HEK293 (cell line): ENCODE measurements around the gene ADAMTSL5.

ENCODE experiments used
- BCL6B ChIP-seq: fragments of 450-650 bp; formaldehyde crosslinking; IDR thresholded peaks from 2 replicates; pipeline ENCODE4 v1.5.1; 2017; ENCODE audit warnings: missing biosample characterization, missing genetic modification characterization
- GLIS2 ChIP-seq: fragments of 450-650 bp; formaldehyde crosslinking; IDR thresholded peaks from 2 replicates; pipeline ENCODE4 v1.5.1; 2016; ENCODE audit warnings: missing biosample characterization, missing genetic modification characterization
- IKZF3 ChIP-seq: fragments of 450-650 bp; IDR thresholded peaks from 2 replicates; pipeline ENCODE4 v1.5.0; 2018; ENCODE audit warnings: missing biosample characterization, mild to moderate bottlenecking, missing genetic modification characterization, moderate library complexity
- PRDM6 ChIP-seq: fragments of 450-650 bp; formaldehyde crosslinking; IDR thresholded peaks from 2 replicates; pipeline ENCODE4 v1.5.1; 2017; ENCODE audit warnings: missing biosample characterization, missing genetic modification characterization
- REPIN1 ChIP-seq: fragments of 450-650 bp; formaldehyde crosslinking; IDR thresholded peaks from 2 replicates; pipeline ENCODE4 v1.5.1; 2017; ENCODE audit warnings: missing biosample characterization, missing genetic modification characterization, low read depth
- SCRT1 ChIP-seq: fragments of 450-650 bp; formaldehyde crosslinking; IDR thresholded peaks from 2 replicates; pipeline ENCODE4 v1.5.1; 2016; ENCODE audit warnings: missing biosample characterization, missing genetic modification characterization, borderline replicate concordance
- SP7 ChIP-seq: fragments of 450-650 bp; formaldehyde crosslinking; IDR thresholded peaks from 2 replicates; pipeline ENCODE4 v1.5.1; 2016; ENCODE audit warnings: missing biosample characterization, missing genetic modification characterization
- TRIM28 ChIP-seq: IDR thresholded peaks from 2 replicates; pipeline ENCODE4 v1.6.1; 2011; ENCODE audit warnings: low read length, control low read depth, borderline replicate concordance
- ZBTB10 ChIP-seq: fragments of 450-650 bp; formaldehyde crosslinking; IDR thresholded peaks from 2 replicates; pipeline ENCODE4 v1.5.1; 2016; ENCODE audit warnings: missing biosample characterization, missing genetic modification characterization
- ZFP69B ChIP-seq: fragments of 450-650 bp; formaldehyde crosslinking; IDR thresholded peaks from 2 replicates; pipeline ENCODE4 v1.5.1; 2016; ENCODE audit warnings: missing biosample characterization, missing genetic modification characterization
- ZNF132 ChIP-seq: fragments of 450-650 bp; formaldehyde crosslinking; IDR thresholded peaks from 2 replicates; pipeline ENCODE4 v1.5.1; 2017; ENCODE audit warnings: missing biosample characterization, missing genetic modification characterization, borderline replicate concordance
- ZNF133 ChIP-seq: fragments of 450-650 bp; formaldehyde crosslinking; IDR thresholded peaks from 2 replicates; pipeline ENCODE4 v1.5.1; 2016; ENCODE audit warnings: missing biosample characterization, missing genetic modification characterization
- ZNF138 ChIP-seq: fragments of 450-650 bp; formaldehyde crosslinking; IDR thresholded peaks from 2 replicates; pipeline ENCODE4 v1.5.1; 2016; ENCODE audit warnings: missing biosample characterization, missing genetic modification characterization, borderline replicate concordance
- ZNF140 ChIP-seq: fragments of 450-650 bp; formaldehyde crosslinking; IDR thresholded peaks from 2 replicates; pipeline ENCODE4 v1.5.1; 2016; ENCODE audit warnings: missing biosample characterization, missing genetic modification characterization
- ZNF148 ChIP-seq: fragments of 450-650 bp; formaldehyde crosslinking; IDR thresholded peaks from 2 replicates; pipeline ENCODE4 v1.5.0; 2017; ENCODE audit warnings: missing biosample characterization, missing genetic modification characterization, borderline replicate concordance
- ZNF175 ChIP-seq: fragments of 450-650 bp; formaldehyde crosslinking; IDR thresholded peaks from 2 replicates; pipeline ENCODE4 v1.5.1; 2016; ENCODE audit warnings: missing biosample characterization, missing genetic modification characterization
- ZNF26 ChIP-seq: fragments of 450-650 bp; formaldehyde crosslinking; IDR thresholded peaks from 2 replicates; pipeline ENCODE4 v1.5.1; 2016; ENCODE audit warnings: missing biosample characterization, missing genetic modification characterization
- ZNF274 ChIP-seq, 2 experiments: fragments of 200-500 bp in 1 of 2; fragments of 450-650 bp in 1 of 2; sonication (Bioruptor generic) in 1 of 2; formaldehyde crosslinking in 1 of 2; IDR thresholded peaks; 2 replicates each; pipeline versions ENCODE4 v1.5.1 to v1.6.1; 2014 to 2016; ENCODE audit warnings: borderline replicate concordance in 1 of 2, inconsistent platforms in 1 of 2, low read length in 1 of 2, missing biosample characterization in 1 of 2, missing genetic modification characterization in 1 of 2
- ZNF324 ChIP-seq: fragments of 450-650 bp; formaldehyde crosslinking; IDR thresholded peaks from 2 replicates; pipeline ENCODE4 v1.5.1; 2016; ENCODE audit warnings: missing biosample characterization, missing genetic modification characterization
- ZNF350 ChIP-seq: fragments of 450-650 bp; formaldehyde crosslinking; IDR thresholded peaks from 2 replicates; pipeline ENCODE4 v1.5.0; 2017; ENCODE audit warnings: missing biosample characterization, mild to moderate bottlenecking, missing genetic modification characterization
- ZNF513 ChIP-seq: fragments of 450-650 bp; IDR thresholded peaks from 2 replicates; pipeline ENCODE4 v1.5.1; 2018; ENCODE audit warnings: missing biosample characterization, missing genetic modification characterization
- ZNF521 ChIP-seq: fragments of 450-650 bp; formaldehyde crosslinking; IDR thresholded peaks from 2 replicates; pipeline ENCODE4 v1.5.1; 2017; ENCODE audit warnings: missing biosample characterization, mild to moderate bottlenecking, missing genetic modification characterization
- ZNF560 ChIP-seq: fragments of 450-650 bp; formaldehyde crosslinking; IDR thresholded peaks from 2 replicates; pipeline ENCODE4 v1.5.1; 2017; ENCODE audit warnings: missing biosample characterization, missing genetic modification characterization, borderline replicate concordance
- ZNF585B ChIP-seq: fragments of 450-650 bp; formaldehyde crosslinking; IDR thresholded peaks from 2 replicates; pipeline ENCODE4 v1.5.1; 2016; ENCODE audit warnings: missing biosample characterization, missing genetic modification characterization
- ZNF747 ChIP-seq: fragments of 450-650 bp; formaldehyde crosslinking; IDR thresholded peaks from 2 replicates; pipeline ENCODE4 v1.5.1; 2016; ENCODE audit warnings: missing biosample characterization, missing genetic modification characterization
- ZNF776 ChIP-seq: fragments of 450-650 bp; formaldehyde crosslinking; IDR thresholded peaks from 2 replicates; pipeline ENCODE4 v1.5.0; 2017; ENCODE audit warnings: missing biosample characterization, missing genetic modification characterization, borderline replicate concordance
- ZNF837 ChIP-seq: fragments of 450-650 bp; formaldehyde crosslinking; IDR thresholded peaks from 2 replicates; pipeline ENCODE4 v1.5.1; 2016; ENCODE audit warnings: missing biosample characterization, missing genetic modification characterization
- ZSCAN30 ChIP-seq: fragments of 450-650 bp; IDR thresholded peaks from 2 replicates; pipeline ENCODE4 v1.5.1; 2018; ENCODE audit warnings: missing biosample characterization, mild to moderate bottlenecking, missing genetic modification characterization, moderate library complexity

ADAMTSL5 gene

GRCh38 chr19:1478934-1479707 is 33.7 kb downstream of the ADAMTSL5 start, which contains the start of gene C19orf25 (continued):
- TF ChIP-seq ZNF175 (tag by site-specific recombination): no peak
- TF ChIP-seq ZNF560: no peak
- TF ChIP-seq PRDM6 (tag by site-specific recombination): no peak
- TF ChIP-seq TRIM28: no peak
- peak; percentile 73; the same call in 1 of the 2 replicates for TF ChIP-seq ZFP69B (tag by site-specific recombination)
- no peak for TF ChIP-seq ZNF350 (tag by site-specific recombination)
- no peak for TF ChIP-seq ZBTB10 (tag by site-specific recombination)
- TF ChIP-seq ZNF521 (tag by site-specific recombination): no peak
- TF ChIP-seq ZNF324 (tag by site-specific recombination): 0 out of 2 replicates have a peak, but pooled peaks have one; percentile 75
- no peak for TF ChIP-seq ZNF148
- TF ChIP-seq GLIS2 (tag by site-specific recombination): peak; percentile 55; the same call in 1 of the 2 replicates
- no peak for TF ChIP-seq ZNF274 (IDR thresholded peaks at IDR 0.05; ENCODE audit: low read length)
- TF ChIP-seq ZNF274 (tag by site-specific recombination; IDR thresholded peaks at IDR 0.05; ENCODE audit: borderline replicate concordance): no peak
- TF ChIP-seq REPIN1: no peak
- no peak for TF ChIP-seq BCL6B
- no peak for TF ChIP-seq ZNF776 (tag by site-specific recombination)
- TF ChIP-seq ZNF513 (tag by site-specific recombination): no peak
- no peak for TF ChIP-seq ZNF26 (tag by site-specific recombination)
- no peak for TF ChIP-seq IKZF3 (tag by site-specific recombination)
- TF ChIP-seq ZNF140: no peak
- no peak for TF ChIP-seq ZNF837 (tag by site-specific recombination)
- no peak for TF ChIP-seq ZNF133 (tag by site-specific recombination)
- TF ChIP-seq ZNF132: no peak
- peak; percentile 85; the same call in 1 of the 2 replicates for TF ChIP-seq ZSCAN30 (tag by site-specific recombination)
- no peak for TF ChIP-seq ZNF138 (tag by site-specific recombination)
- TF ChIP-seq ZNF747: no peak
- TF ChIP-seq ZNF585B: no peak
- peak; percentile 86 for TF ChIP-seq SP7 (tag by site-specific recombination)
- TF ChIP-seq SCRT1 (tag by site-specific recombination): no peak
